Endothelial cell of umbilical vein (primary cell): ENCODE measurements around the gene ZNF585A. TPM values are rescaled to one million over a fixed set of nuclear protein-coding genes. Genes with fewer than 3 reads are reported as not detected.

Experiments used
- BruUV-seq: library from RNA; stranded (reverse); fragments of 400-500 nt; replicated peaks from 2 replicates; lab custom pipeline; 2021; lab: Mats Ljungman, UMichigan
- CTCF ChIA-PET: fragments of 300-600, 350-600 bp; sonication (Branson Sonifier 250); formaldehyde crosslinking; loops from one replicate; lab custom pipeline; 2021; ENCODE audit warnings: antibody characterized with exemption, inconsistent platforms; lab: Charles Lee
- POLR2A ChIA-PET: fragments of 300-600, 350-600 bp; sonication (Branson Sonifier 250); formaldehyde crosslinking; loops from one replicate; lab custom pipeline; 2021; ENCODE audit warnings: antibody characterized with exemption, inconsistent platforms; lab: Charles Lee
- DNase-seq: peaks from one replicate; pipeline ENCODE4 v3.0.0-alpha.2; 2011; ENCODE audit warnings: low read depth, low spot score
- FAIRE-seq: peaks from 2 replicates; lab custom pipeline; 2011; peaks lifted over from hg19 to GRCh38; lab: Jason Lieb, UNC
- H2AFZ ChIP-seq: 2 replicates; pipeline ENCODE4 v1.6.0; 2012; ENCODE audit warnings: low read depth, low read length, control low read depth, inconsistent platforms
- H3K27ac ChIP-seq: 2 replicates; pipeline ENCODE4 v1.5.1; 2011; ENCODE audit warnings: low read depth, mild to moderate bottlenecking, control low read depth, low read length, moderate library complexity; ENCODE audit not compliant: insufficient read depth
- H3K27me3 ChIP-seq, 2 experiments: 2 replicates each; pipeline versions ENCODE4 v1.6.0 to v1.6.1; 2011; ENCODE audit warnings: low read length in 2 of 2, mixed read lengths in 1 of 2; ENCODE audit not compliant: control insufficient read depth in 2 of 2, insufficient read depth in 2 of 2
- H3K36me3 ChIP-seq, 2 experiments: 2 replicates in 1 of 2; 3 replicates in 1 of 2; pipeline ENCODE4 v1.5.1; 2011; ENCODE audit warnings: low read length in 2 of 2, mild to moderate bottlenecking in 1 of 2, moderate library complexity in 1 of 2; ENCODE audit not compliant: control insufficient read depth in 2 of 2, insufficient read depth in 2 of 2; ENCODE audit errors: extremely low read depth in 1 of 2
- H3K4me1 ChIP-seq: 3 replicates; pipeline ENCODE4 v1.5.1; 2011; ENCODE audit warnings: mild to moderate bottlenecking, low read length; ENCODE audit not compliant: control insufficient read depth, insufficient read depth; ENCODE audit errors: extremely low read depth
- H3K4me2 ChIP-seq: 2 replicates; pipeline ENCODE4 v1.6.1; 2011; ENCODE audit warnings: low read length, control low read depth, mixed read lengths; ENCODE audit not compliant: insufficient read depth
- H3K4me3 ChIP-seq, 3 experiments: fragments of 200-600 bp in 1 of 3; sonication (generic), shearing (Covaris generic) in 1 of 3; replicated peaks in 1 of 3; 2 replicates each; pipeline ENCODE4 v1.5.1; 2011 to 2016; ENCODE audit warnings: control low read depth in 3 of 3, low read length in 3 of 3, mild to moderate bottlenecking in 2 of 3, inconsistent platforms in 1 of 3, low read depth in 1 of 3, moderate library complexity in 1 of 3; ENCODE audit not compliant: insufficient read depth in 1 of 3
- H3K79me2 ChIP-seq: 2 replicates; pipeline ENCODE4 v1.6.0; 2012; ENCODE audit warnings: low read length, inconsistent platforms; ENCODE audit not compliant: control insufficient read depth, insufficient read depth
- H3K9ac ChIP-seq: replicated peaks from 2 replicates; pipeline ENCODE3; 2011; ENCODE audit warnings: low read length, control low read depth; ENCODE audit not compliant: insufficient read depth; ENCODE audit errors: extremely low read depth
- H3K9me1 ChIP-seq: replicated peaks from 3 replicates; pipeline ENCODE4 v1.6.0; 2011; ENCODE audit warnings: mild to moderate bottlenecking, low read length; ENCODE audit not compliant: control insufficient read depth, insufficient read depth; ENCODE audit errors: extremely low read depth
- H3K9me3 ChIP-seq: replicated peaks from 2 replicates; pipeline ENCODE4 v1.5.1; 2012; ENCODE audit warnings: low read length, inconsistent platforms; ENCODE audit not compliant: control insufficient read depth, insufficient read depth
- H4K20me1 ChIP-seq: replicated peaks from 2 replicates; pipeline ENCODE3; 2011; ENCODE audit warnings: mild to moderate bottlenecking, low read length; ENCODE audit not compliant: control insufficient read depth, insufficient read depth; ENCODE audit errors: extremely low read depth
- EZH2 ChIP-seq: IDR thresholded peaks from 2 replicates; pipeline ENCODE4 v1.6.1; 2012; ENCODE audit warnings: borderline replicate concordance, low read depth, mild to moderate bottlenecking, moderate library complexity, low read length, inconsistent platforms; ENCODE audit not compliant: severe bottlenecking
- FOS ChIP-seq: IDR thresholded peaks from 2 replicates; pipeline ENCODE4 v1.6.1; 2011; ENCODE audit warnings: mild to moderate bottlenecking, low read length, moderate library complexity, borderline replicate concordance; ENCODE audit not compliant: insufficient read depth
- GATA2 ChIP-seq: IDR thresholded peaks from 2 replicates; pipeline ENCODE4 v1.7.0; 2011; ENCODE audit warnings: low read depth, mild to moderate bottlenecking, moderate library complexity, mixed read lengths, low read length; ENCODE audit not compliant: insufficient read length, insufficient read depth
- JUN ChIP-seq: IDR thresholded peaks from 2 replicates; pipeline ENCODE4 v1.6.1; 2011; ENCODE audit warnings: borderline replicate concordance, low read depth; ENCODE audit not compliant: insufficient read length, insufficient read depth
- MYC ChIP-seq: IDR thresholded peaks from one replicate; pipeline ENCODE4 v1.6.1; 2011; ENCODE audit warnings: mild to moderate bottlenecking, low read depth, low read length
- POLR2A ChIP-seq: IDR thresholded peaks from 2 replicates; pipeline ENCODE4 v1.6.1; 2012; ENCODE audit warnings: low read depth, mild to moderate bottlenecking, control low read depth, low read length
- POLR2AphosphoS5 ChIP-seq: IDR thresholded peaks from 2 replicates; pipeline ENCODE4 v1.6.1; 2012; ENCODE audit warnings: low read depth, mild to moderate bottlenecking, control low read depth, low read length, moderate library complexity; ENCODE audit not compliant: insufficient read depth
- dilution Hi-C: fragments of 300-500 bp; cut with MboI; formaldehyde crosslinking; loops from one replicate; pipeline ENCODE4 v1.15.0; 2019; ENCODE audit warnings: low sequenced_read_pairs; ENCODE audit not compliant: extremely low pct_ligation_motif_present
- intact Hi-C: fragments of 100-400 bp; cut with micrococcal nuclease; formaldehyde crosslinking; loops from one replicate; pipeline ENCODE4 v1.10.0; 2022
- polyA plus RNA-seq, 4 experiments: library from polyadenylated mRNA; depleted of rRNA in 3 of 4; stranded (reverse) in 3 of 4; unstranded in 1 of 4; fragments of >200 nt; gene quantifications; 2 replicates each; pipeline versions ENCODE4 v1.2.1 to v1.2.3, GENCODE V29; 2011 to 2012; ENCODE audit warnings: missing spikeins in 1 of 4
- total RNA-seq: library from RNA; stranded (reverse); gene quantifications from 2 replicates; pipeline ENCODE4 v1.2.3, GENCODE V29; 2021
- TF ChIP-seq, protein P1 (sequence below): IDR thresholded peaks from 2 replicates; pipeline ENCODE4 v1.6.1; 2011; ENCODE audit not compliant: insufficient read depth, insufficient read length
- TF ChIP-seq, protein P2 (sequence below), 2 donors: IDR thresholded peaks; 1 replicate in 1 of 2; 2 replicates in 1 of 2; pipeline ENCODE4 v1.5.1; 2011; ENCODE audit warnings: low read length in 2 of 2, mild to moderate bottlenecking in 2 of 2, moderate library complexity in 2 of 2, control low read depth in 1 of 2, inconsistent platforms in 1 of 2, low read depth in 1 of 2; ENCODE audit not compliant: insufficient read depth in 1 of 2; ENCODE audit errors: extremely low read depth in 1 of 2

Gene ZNF585A
- total and polyA plus RNA-seq, 2 donors (not counting 3 experiments of a cell fraction or from before 2014, with no cell fraction given), result 4.7 to 6.0 TPM

DNA sequence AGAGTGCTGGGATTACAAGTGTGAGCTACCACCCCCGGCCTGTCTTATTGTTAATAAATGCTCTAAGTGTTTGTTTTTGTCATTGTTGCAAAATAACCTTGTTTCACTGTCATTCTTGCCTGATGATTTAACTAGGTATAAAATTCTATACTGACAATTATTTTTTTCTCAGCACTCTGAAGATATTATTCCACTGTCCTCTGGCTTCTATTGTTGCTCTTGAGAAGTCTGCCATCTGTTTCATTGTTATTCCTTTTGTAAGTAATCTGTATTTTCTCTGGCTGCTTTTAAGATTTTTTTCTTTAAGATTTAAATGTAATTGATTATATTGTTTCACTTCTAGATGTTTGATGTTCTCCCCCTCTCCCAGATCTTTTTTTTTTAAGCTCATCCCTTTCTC lies 76.6 kb downstream of the ZNF585A start:
- Histone ChIP-seq H3K27ac (no peak overlapping the region), H3K27me3 (no peaks in the 10 kb centered on the region), H3K79me2 (no peaks in the 10 kb centered on the region), H3K4me3 (no peak overlapping the region), H3K4me2 (no peak overlapping the region), H3K9me1 (no peaks in the 10 kb centered on the region), H3K9me3 (no peaks in the 10 kb centered on the region), H3K36me3 (peaks cover 0 to 3% of the 10 kb centered on the region in 2 experiments), H2AFZ (no peak overlapping the region), H4K20me1 (no peaks in the 10 kb centered on the region), H3K9ac (no peak overlapping the region), H3K4me1 (no peaks in the 10 kb centered on the region)
- no TSS peak for BruUV-seq
- no peak for FAIRE-seq
- DNase-seq, result no peak
- intact Hi-C loops, result no loop called here
- ChIA-PET POLR2A (no interaction called here), CTCF (no interaction called here)
- TF ChIP-seq POLR2AphosphoS5 (no peak), EZH2 (no peak), MYC (no peak), JUN (no peak), POLR2A (no peak), GATA2 (no peak), FOS (no peak)
- TF ChIP-seq, protein P1, sequence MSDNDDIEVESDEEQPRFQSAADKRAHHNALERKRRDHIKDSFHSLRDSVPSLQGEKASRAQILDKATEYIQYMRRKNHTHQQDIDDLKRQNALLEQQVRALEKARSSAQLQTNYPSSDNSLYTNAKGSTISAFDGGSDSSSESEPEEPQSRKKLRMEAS, result no peak
- TF ChIP-seq, protein P2, sequence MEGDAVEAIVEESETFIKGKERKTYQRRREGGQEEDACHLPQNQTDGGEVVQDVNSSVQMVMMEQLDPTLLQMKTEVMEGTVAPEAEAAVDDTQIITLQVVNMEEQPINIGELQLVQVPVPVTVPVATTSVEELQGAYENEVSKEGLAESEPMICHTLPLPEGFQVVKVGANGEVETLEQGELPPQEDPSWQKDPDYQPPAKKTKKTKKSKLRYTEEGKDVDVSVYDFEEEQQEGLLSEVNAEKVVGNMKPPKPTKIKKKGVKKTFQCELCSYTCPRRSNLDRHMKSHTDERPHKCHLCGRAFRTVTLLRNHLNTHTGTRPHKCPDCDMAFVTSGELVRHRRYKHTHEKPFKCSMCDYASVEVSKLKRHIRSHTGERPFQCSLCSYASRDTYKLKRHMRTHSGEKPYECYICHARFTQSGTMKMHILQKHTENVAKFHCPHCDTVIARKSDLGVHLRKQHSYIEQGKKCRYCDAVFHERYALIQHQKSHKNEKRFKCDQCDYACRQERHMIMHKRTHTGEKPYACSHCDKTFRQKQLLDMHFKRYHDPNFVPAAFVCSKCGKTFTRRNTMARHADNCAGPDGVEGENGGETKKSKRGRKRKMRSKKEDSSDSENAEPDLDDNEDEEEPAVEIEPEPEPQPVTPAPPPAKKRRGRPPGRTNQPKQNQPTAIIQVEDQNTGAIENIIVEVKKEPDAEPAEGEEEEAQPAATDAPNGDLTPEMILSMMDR (IDR thresholded peaks at IDR 0.05; ENCODE audit: extremely low read depth in 1 of 2, insufficient read depth in 1 of 2, low read depth in 1 of 2, low read length in 2 of 2), result no peak
- dilution Hi-C loops, result no loop called here

Other genes starting within 250 kb of the ZNF585A start
- 4.2 and 5.3 TPM in 2 replicates for gene ZNF420, start 94.3 kb downstream of the ZNF585A start, total RNA-seq
- gene ZNF420, start 94.3 kb downstream of the ZNF585A start, polyA plus RNA-seq, result 0.57 and 1.3 TPM in 2 replicates
- gene ZNF585B, start 37.8 kb upstream of the ZNF585A start, total RNA-seq, result 7.6 and 11.1 TPM in 2 replicates
- gene ZNF585B, start 37.8 kb upstream of the ZNF585A start, polyA plus RNA-seq, result 7.1 and 7.2 TPM in 2 replicates
- 4.9 and 7.1 TPM in 2 replicates for gene ZNF383, start 45.5 kb upstream of the ZNF585A start, total RNA-seq
- 1.5 and 1.7 TPM in 2 replicates for gene ZNF383, start 45.5 kb upstream of the ZNF585A start, polyA plus RNA-seq
- gene ZNF527, start 198.4 kb upstream of the ZNF585A start, total RNA-seq, result 3.4 and 3.6 TPM in 2 replicates
- 1.7 and 2.9 TPM in 2 replicates for gene ZNF527, start 198.4 kb upstream of the ZNF585A start, polyA plus RNA-seq